ENCODE measurements around the gene ELP5.

Gene ELP5

DNA sequence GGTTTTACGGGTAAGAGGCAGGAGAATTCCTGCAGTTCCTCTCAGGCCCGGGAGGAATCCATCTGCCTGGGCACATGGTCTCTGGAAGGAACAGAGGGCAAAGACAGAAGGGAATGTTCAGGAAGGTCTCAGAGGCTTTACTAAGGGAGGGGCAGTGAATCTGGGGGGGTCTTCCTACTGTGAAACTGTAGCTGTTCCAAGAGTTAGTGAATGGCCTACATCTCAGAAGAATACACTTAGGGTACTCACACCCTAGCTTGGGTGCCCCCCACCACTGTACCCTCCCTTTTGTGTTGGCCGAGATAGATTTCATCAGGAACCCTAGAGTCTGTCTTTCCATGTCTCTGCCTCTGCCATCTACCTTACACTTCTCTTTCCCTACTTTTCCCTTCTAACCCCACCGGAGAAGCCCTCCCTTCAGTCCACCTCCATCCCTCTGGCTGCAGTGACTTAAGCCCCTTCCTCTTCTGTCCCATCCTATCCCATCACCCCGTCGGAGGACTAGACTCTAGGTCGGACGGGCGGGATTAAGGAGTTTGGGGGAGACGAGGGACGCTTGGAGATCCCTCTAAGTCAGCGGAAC lies 32.7 kb upstream of the ELP5 start (continued):
- TF ChIP-seq, protein P1, sequence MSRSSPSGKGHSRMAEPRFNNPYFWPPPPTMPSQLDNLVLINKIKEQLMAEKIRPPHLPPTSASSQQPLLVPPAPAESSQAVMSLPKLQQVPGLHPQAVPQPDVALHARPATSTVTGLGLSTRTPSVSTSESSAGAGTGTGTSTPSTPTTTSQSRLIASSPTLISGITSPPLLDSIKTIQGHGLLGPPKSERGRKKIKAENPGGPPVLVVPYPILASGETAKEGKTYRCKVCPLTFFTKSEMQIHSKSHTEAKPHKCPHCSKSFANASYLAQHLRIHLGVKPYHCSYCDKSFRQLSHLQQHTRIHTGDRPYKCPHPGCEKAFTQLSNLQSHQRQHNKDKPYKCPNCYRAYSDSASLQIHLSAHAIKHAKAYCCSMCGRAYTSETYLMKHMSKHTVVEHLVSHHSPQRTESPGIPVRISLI (tag by site-specific recombination; IDR thresholded peaks at IDR 0.05) = no peak
- TF ChIP-seq ZNF785 (tag by site-specific recombination; IDR thresholded peaks at IDR 0.05) (no peak), ZNF629 (tag by site-specific recombination; IDR thresholded peaks at IDR 0.05) (no peak; the same call in 1 of the 2 replicates), BCL11A (tag by site-specific recombination; IDR thresholded peaks at IDR 0.05; ENCODE audit: low read depth) (no peak), ZNF214 (tag by site-specific recombination; IDR thresholded peaks at IDR 0.05; ENCODE audit: borderline replicate concordance) (no peak), GLIS2 (tag by site-specific recombination; IDR thresholded peaks at IDR 0.05) (no peak), ZSCAN16 (tag by site-specific recombination; IDR thresholded peaks at IDR 0.05) (no peak), ZNF549 (tag by site-specific recombination; IDR thresholded peaks at IDR 0.05) (no peak), ZNF560 (tag by site-specific recombination; IDR thresholded peaks at IDR 0.05; ENCODE audit: borderline replicate concordance) (no peak), ZNF624 (tag by site-specific recombination; IDR thresholded peaks at IDR 0.05) (no peak), ZNF354C (tag by site-specific recombination; IDR thresholded peaks at IDR 0.05; ENCODE audit: borderline replicate concordance, low read depth) (no peak), ZNF830 (tag by site-specific recombination; IDR thresholded peaks at IDR 0.05; ENCODE audit: low read depth) (no peak), ZNF837 (tag by site-specific recombination; IDR thresholded peaks at IDR 0.05) (no peak), ZNF792 (tag by site-specific recombination; IDR thresholded peaks at IDR 0.05) (no peak), ZNF2 (tag by site-specific recombination; IDR thresholded peaks at IDR 0.05) (0 out of 2 replicates have a peak, but pooled peaks have one; percentile 47), RBAK (tag by site-specific recombination; IDR thresholded peaks at IDR 0.05) (no peak), GFI1B (tag by site-specific recombination; IDR thresholded peaks at IDR 0.05) (no peak), ZNF571 (tag by site-specific recombination; IDR thresholded peaks at IDR 0.05) (no peak), ZSCAN30 (tag by site-specific recombination; IDR thresholded peaks at IDR 0.05) (no peak), ZNF548 (tag by site-specific recombination; IDR thresholded peaks at IDR 0.05) (no peak), ZNF707 (tag by site-specific recombination; IDR thresholded peaks at IDR 0.05) (no peak), ZNF114 (tag by site-specific recombination; IDR thresholded peaks at IDR 0.05) (no peak), GLIS1 (tag by site-specific recombination; IDR thresholded peaks at IDR 0.05) (no peak), WT1 (tag by site-specific recombination; IDR thresholded peaks at IDR 0.05) (peak; percentile 43; the same call in 1 of the 2 replicates), ZNF174 (tag by site-specific recombination; IDR thresholded peaks at IDR 0.05) (no peak), IKZF3 (tag by site-specific recombination; IDR thresholded peaks at IDR 0.05) (peak; percentile 44; the same call in 1 of the 2 replicates), PRDM1 (tag by site-specific recombination; IDR thresholded peaks at IDR 0.05) (peak; percentile 62), ZNF366 (tag by site-specific recombination; conservative IDR thresholded peaks at IDR 0.05) (peak; percentile 58; the same call in 1 of the 2 replicates)
- TF ChIP-seq, protein P2, sequence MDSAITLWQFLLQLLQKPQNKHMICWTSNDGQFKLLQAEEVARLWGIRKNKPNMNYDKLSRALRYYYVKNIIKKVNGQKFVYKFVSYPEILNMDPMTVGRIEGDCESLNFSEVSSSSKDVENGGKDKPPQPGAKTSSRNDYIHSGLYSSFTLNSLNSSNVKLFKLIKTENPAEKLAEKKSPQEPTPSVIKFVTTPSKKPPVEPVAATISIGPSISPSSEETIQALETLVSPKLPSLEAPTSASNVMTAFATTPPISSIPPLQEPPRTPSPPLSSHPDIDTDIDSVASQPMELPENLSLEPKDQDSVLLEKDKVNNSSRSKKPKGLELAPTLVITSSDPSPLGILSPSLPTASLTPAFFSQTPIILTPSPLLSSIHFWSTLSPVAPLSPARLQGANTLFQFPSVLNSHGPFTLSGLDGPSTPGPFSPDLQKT (IDR thresholded peaks at IDR 0.05; ENCODE audit: borderline replicate concordance, low read depth, low read length) = no peak
- TF ChIP-seq, protein P3, sequence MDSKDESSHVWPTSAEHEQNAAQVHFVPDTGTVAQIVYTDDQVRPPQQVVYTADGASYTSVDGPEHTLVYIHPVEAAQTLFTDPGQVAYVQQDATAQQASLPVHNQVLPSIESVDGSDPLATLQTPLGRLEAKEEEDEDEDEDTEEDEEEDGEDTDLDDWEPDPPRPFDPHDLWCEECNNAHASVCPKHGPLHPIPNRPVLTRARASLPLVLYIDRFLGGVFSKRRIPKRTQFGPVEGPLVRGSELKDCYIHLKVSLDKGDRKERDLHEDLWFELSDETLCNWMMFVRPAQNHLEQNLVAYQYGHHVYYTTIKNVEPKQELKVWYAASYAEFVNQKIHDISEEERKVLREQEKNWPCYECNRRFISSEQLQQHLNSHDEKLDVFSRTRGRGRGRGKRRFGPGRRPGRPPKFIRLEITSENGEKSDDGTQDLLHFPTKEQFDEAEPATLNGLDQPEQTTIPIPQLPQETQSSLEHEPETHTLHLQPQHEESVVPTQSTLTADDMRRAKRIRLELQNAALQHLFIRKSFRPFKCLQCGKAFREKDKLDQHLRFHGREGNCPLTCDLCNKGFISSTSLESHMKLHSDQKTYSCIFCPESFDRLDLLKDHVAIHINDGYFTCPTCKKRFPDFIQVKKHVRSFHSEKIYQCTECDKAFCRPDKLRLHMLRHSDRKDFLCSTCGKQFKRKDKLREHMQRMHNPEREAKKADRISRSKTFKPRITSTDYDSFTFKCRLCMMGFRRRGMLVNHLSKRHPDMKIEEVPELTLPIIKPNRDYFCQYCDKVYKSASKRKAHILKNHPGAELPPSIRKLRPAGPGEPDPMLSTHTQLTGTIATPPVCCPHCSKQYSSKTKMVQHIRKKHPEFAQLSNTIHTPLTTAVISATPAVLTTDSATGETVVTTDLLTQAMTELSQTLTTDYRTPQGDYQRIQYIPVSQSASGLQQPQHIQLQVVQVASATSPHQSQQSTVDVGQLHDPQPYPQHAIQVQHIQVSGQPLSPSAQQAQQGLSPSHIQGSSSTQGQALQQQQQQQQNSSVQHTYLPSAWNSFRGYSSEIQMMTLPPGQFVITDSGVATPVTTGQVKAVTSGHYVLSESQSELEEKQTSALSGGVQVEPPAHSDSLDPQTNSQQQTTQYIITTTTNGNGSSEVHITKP (tag by site-specific recombination; IDR thresholded peaks at IDR 0.05) = no peak
- TF ChIP-seq, protein P4, sequence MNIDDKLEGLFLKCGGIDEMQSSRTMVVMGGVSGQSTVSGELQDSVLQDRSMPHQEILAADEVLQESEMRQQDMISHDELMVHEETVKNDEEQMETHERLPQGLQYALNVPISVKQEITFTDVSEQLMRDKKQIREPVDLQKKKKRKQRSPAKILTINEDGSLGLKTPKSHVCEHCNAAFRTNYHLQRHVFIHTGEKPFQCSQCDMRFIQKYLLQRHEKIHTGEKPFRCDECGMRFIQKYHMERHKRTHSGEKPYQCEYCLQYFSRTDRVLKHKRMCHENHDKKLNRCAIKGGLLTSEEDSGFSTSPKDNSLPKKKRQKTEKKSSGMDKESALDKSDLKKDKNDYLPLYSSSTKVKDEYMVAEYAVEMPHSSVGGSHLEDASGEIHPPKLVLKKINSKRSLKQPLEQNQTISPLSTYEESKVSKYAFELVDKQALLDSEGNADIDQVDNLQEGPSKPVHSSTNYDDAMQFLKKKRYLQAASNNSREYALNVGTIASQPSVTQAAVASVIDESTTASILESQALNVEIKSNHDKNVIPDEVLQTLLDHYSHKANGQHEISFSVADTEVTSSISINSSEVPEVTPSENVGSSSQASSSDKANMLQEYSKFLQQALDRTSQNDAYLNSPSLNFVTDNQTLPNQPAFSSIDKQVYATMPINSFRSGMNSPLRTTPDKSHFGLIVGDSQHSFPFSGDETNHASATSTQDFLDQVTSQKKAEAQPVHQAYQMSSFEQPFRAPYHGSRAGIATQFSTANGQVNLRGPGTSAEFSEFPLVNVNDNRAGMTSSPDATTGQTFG (tag by site-specific recombination; IDR thresholded peaks at IDR 0.05; ENCODE audit: borderline replicate concordance) = no peak
- TF ChIP-seq, protein P5, sequence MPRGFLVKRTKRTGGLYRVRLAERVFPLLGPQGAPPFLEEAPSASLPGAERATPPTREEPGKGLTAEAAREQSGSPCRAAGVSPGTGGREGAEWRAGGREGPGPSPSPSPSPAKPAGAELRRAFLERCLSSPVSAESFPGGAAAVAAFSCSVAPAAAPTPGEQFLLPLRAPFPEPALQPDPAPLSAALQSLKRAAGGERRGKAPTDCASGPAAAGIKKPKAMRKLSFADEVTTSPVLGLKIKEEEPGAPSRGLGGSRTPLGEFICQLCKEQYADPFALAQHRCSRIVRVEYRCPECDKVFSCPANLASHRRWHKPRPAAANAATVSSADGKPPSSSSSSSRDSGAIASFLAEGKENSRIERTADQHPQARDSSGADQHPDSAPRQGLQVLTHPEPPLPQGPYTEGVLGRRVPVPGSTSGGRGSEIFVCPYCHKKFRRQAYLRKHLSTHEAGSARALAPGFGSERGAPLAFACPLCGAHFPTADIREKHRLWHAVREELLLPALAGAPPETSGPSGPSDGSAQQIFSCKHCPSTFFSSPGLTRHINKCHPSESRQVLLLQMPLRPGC (tag by site-specific recombination; IDR thresholded peaks at IDR 0.05) = no peak
